SK-N-SH (cell line): ENCODE data around the gene NRP2. TPM values are rescaled to one million over a fixed set of nuclear protein-coding genes. Genes with fewer than 3 reads are reported as not detected.

Experiments
- CTCF ChIA-PET: fragments of 300-600, 350-600 bp; formaldehyde crosslinking; extraction: SDS; loops from one replicate; lab custom pipeline; 2021; lab: Yijun Ruan, JAX
- POLR2A ChIA-PET: fragments of 350-600 bp; sonication (Branson Sonifier 250); formaldehyde crosslinking; extraction: SDS; loops from one replicate; lab custom pipeline; 2020; ENCODE audit warnings: antibody characterized with exemption, inconsistent platforms; lab: Yijun Ruan, JAX
- DNase-seq: peaks from one replicate; pipeline ENCODE4 v3.0.0; 2012
- H2AFZ ChIP-seq: fragments of 200-600 bp; sonication (generic); 2 replicates; pipeline ENCODE4 v1.8.1; 2016; ENCODE audit warnings: antibody characterized with exemption, mild to moderate bottlenecking, low read depth
- H3F3A ChIP-seq: fragments of 200-600 bp; sonication (generic); replicated peaks from 2 replicates; pipeline ENCODE3; 2016; ENCODE audit warnings: antibody characterized with exemption, mild to moderate bottlenecking; ENCODE audit not compliant: insufficient read depth
- H3K27ac ChIP-seq, 2 experiments: fragments of 200-500 bp in 1 of 2; fragments of 200-600 bp in 1 of 2; sonication (Bioruptor generic) in 1 of 2; sonication (generic), shearing (Covaris generic) in 1 of 2; 2 replicates each; pipeline versions ENCODE4 v1.5.1 to v1.6.1; 2014 to 2016; ENCODE audit warnings: low read depth in 2 of 2, inconsistent platforms in 1 of 2, low read length in 1 of 2, mild to moderate bottlenecking in 1 of 2, mixed read lengths in 1 of 2
- H3K27me3 ChIP-seq: fragments of 200-600 bp; sonication (generic), shearing (Covaris generic); 2 replicates; pipeline ENCODE4 v1.6.1; 2016; ENCODE audit warnings: mixed run types; ENCODE audit not compliant: insufficient read depth
- H3K36me3 ChIP-seq, 2 experiments: fragments of 200-500 bp in 1 of 2; fragments of 200-600 bp in 1 of 2; sonication (Bioruptor generic) in 1 of 2; sonication (generic) in 1 of 2; replicated peaks in 1 of 2; 2 replicates each; pipeline versions ENCODE3 to v1.5.1; 2014 to 2016; ENCODE audit warnings: low read length in 1 of 2, mild to moderate bottlenecking in 1 of 2; ENCODE audit not compliant: insufficient read depth in 2 of 2, control insufficient read depth in 1 of 2
- H3K4me1 ChIP-seq, 2 experiments: fragments of 200-500 bp in 1 of 2; fragments of 200-600 bp in 1 of 2; sonication (Bioruptor generic) in 1 of 2; sonication (generic), shearing (Covaris generic) in 1 of 2; 2 replicates each; pipeline versions ENCODE4 v1.5.1 to v1.6.1; 2014 to 2016; ENCODE audit warnings: low read depth in 1 of 2, low read length in 1 of 2, mixed run types in 1 of 2; ENCODE audit not compliant: insufficient read depth in 2 of 2, control insufficient read depth in 1 of 2
- H3K4me2 ChIP-seq: fragments of 200-600 bp; sonication (generic), shearing (Covaris generic); 2 replicates; pipeline ENCODE4 v1.6.1; 2017; ENCODE audit warnings: mixed run types
- H3K4me3 ChIP-seq, 2 experiments: fragments of 200-500 bp in 1 of 2; fragments of 200-600 bp in 1 of 2; sonication (Bioruptor generic) in 1 of 2; sonication (generic), shearing (Covaris generic) in 1 of 2; 2 replicates each; pipeline versions ENCODE4 v1.5.1 to v1.8.1; 2014 to 2016; ENCODE audit warnings: low read depth in 2 of 2, inconsistent platforms in 1 of 2, low read length in 1 of 2, mild to moderate bottlenecking in 1 of 2, mixed read lengths in 1 of 2, moderate library complexity in 1 of 2
- H3K79me2 ChIP-seq: fragments of 200-600 bp; sonication (generic); 2 replicates; pipeline ENCODE4 v1.8.1; 2017; ENCODE audit warnings: mild to moderate bottlenecking; ENCODE audit not compliant: insufficient read depth
- H3K9ac ChIP-seq: fragments of 200-600 bp; sonication (generic); 2 replicates; pipeline ENCODE4 v1.6.1; 2017; ENCODE audit warnings: mixed run types
- H3K9me2 ChIP-seq: fragments of 200-600 bp; sonication (generic); 2 replicates; pipeline ENCODE4 v1.6.1; 2017; ENCODE audit warnings: mixed run types
- H3K9me3 ChIP-seq: fragments of 200-600 bp; sonication (generic); 2 replicates; pipeline ENCODE4 v1.6.1; 2017; ENCODE audit warnings: mixed run types, mild to moderate bottlenecking, moderate library complexity
- H4K20me1 ChIP-seq: fragments of 200-600 bp; sonication (generic); 2 replicates; pipeline ENCODE4 v1.6.1; 2017; ENCODE audit warnings: mild to moderate bottlenecking, mixed run types; ENCODE audit not compliant: insufficient read depth
- CHD2 ChIP-seq: fragments of 150-350 bp; IDR thresholded peaks from 2 replicates; pipeline ENCODE4 v1.6.1; 2018; ENCODE audit warnings: low read length; ENCODE audit not compliant: partially characterized antibody
- CTCF ChIP-seq: fragments of 200-600 bp; sonication (generic); IDR thresholded peaks from 2 replicates; pipeline ENCODE4 v1.6.1; 2017; ENCODE audit warnings: antibody characterized with exemption, mild to moderate bottlenecking, moderate library complexity
- ELF1 ChIP-seq: IDR thresholded peaks from 2 replicates; pipeline ENCODE4 v1.4.0; 2012
- FOXM1 ChIP-seq: IDR thresholded peaks from 2 replicates; pipeline ENCODE4 v1.4.0; 2012; ENCODE audit warnings: low read depth, mild to moderate bottlenecking
- GABPA ChIP-seq: IDR thresholded peaks from 2 replicates; pipeline ENCODE4 v1.4.0; 2012; ENCODE audit warnings: low read depth, mild to moderate bottlenecking
- JUND ChIP-seq: IDR thresholded peaks from 2 replicates; pipeline ENCODE4 v1.4.0; 2012
- NFIC ChIP-seq: IDR thresholded peaks from 2 replicates; pipeline ENCODE4 v1.4.0; 2012; ENCODE audit warnings: borderline replicate concordance
- NRF1 ChIP-seq: IDR thresholded peaks from 2 replicates; pipeline ENCODE4 v1.6.1; 2012; ENCODE audit warnings: low read depth, mild to moderate bottlenecking, low read length
- POLR2AphosphoS5 ChIP-seq: IDR thresholded peaks from 2 replicates; pipeline ENCODE4 v1.6.1; 2012; ENCODE audit warnings: low read depth, low read length
- SIN3A ChIP-seq: IDR thresholded peaks from 2 replicates; pipeline ENCODE4 v1.6.1; 2012; ENCODE audit warnings: low read depth, mild to moderate bottlenecking, low read length, moderate library complexity, borderline replicate concordance
- SMC3 ChIP-seq: IDR thresholded peaks from 2 replicates; pipeline ENCODE4 v1.6.1; 2012; ENCODE audit warnings: low read depth, low read length, improper control_type of control experiment
- TAF1 ChIP-seq: IDR thresholded peaks from 2 replicates; pipeline ENCODE4 v1.6.1; 2012; ENCODE audit warnings: low read depth, mild to moderate bottlenecking, low read length, moderate library complexity, borderline replicate concordance
- YY1 ChIP-seq: IDR thresholded peaks from 2 replicates; pipeline ENCODE4 v1.4.0; 2012; ENCODE audit warnings: low read depth, mild to moderate bottlenecking
- ZBTB33 ChIP-seq: IDR thresholded peaks from 2 replicates; pipeline ENCODE4 v1.4.0; 2012; ENCODE audit warnings: low read depth, borderline replicate concordance
- WGBS: methylation state at CpG from one replicate; pipeline ENCODE4 v1.1.6; 2017; ENCODE audit warnings: low lambda C conversion rate; 5-methylcytosine and 5-hydroxymethylcytosine counted together
- polyA plus RNA-seq, 3 experiments: library from polyadenylated mRNA; depleted of rRNA; stranded (reverse); fragments of >200 nt; gene quantifications; 2 replicates each; pipeline ENCODE4 v1.2.3, GENCODE V29; 2012

NRP2 gene
- polyA plus RNA-seq, 1 of the 3 experiments (the other 2 are of a cell fraction), result 68.8 TPM

- no peaks in the 10 kb centered on the region for H3K79me2 ChIP-seq
- no peaks in the 10 kb centered on the region for H3K9me3 ChIP-seq
- no peak overlapping the region for H3K4me2 ChIP-seq
- WGBS, result 99% methylated on average over 5 of the region's 5 CpGs
- ChIA-PET CTCF (interaction anchor here (0.6 to 5.5 kb wide), 3 partner anchors 9 to 572 kb away, joined by 3 to 35 read pairs (median 3); no protein-coding TSS in a partner anchor), POLR2A (interaction anchor here (0.7 kb wide), 1 partner anchor 21 kb away, joined by 3 read pairs; no protein-coding TSS in a partner anchor)
- H3K4me1 ChIP-seq, result peaks cover 3 to 21% of the 10 kb centered on the region in 2 experiments; a peak in 1 of 4 replicates
- H3F3A ChIP-seq, result no peaks in the 10 kb centered on the region
- no peak for DNase-seq
- H4K20me1 ChIP-seq, result no peaks in the 10 kb centered on the region
- no peaks in the 10 kb centered on the region for H3K27me3 ChIP-seq
- no peaks in the 10 kb centered on the region for H3K9me2 ChIP-seq
- H3K9ac ChIP-seq, result no peak overlapping the region
- no peak for TF ChIP-seq NFIC
- TF ChIP-seq CHD2, result no peak
- TF ChIP-seq FOXM1, result no peak
- TF ChIP-seq ELF1, result no peak
- no peak for TF ChIP-seq SIN3A
- TF ChIP-seq ZBTB33, result no peak
- no peak for TF ChIP-seq JUND
- H2AFZ ChIP-seq, result no peak overlapping the region
- peaks cover 28 to 59% of the 10 kb centered on the region in 2 experiments for H3K36me3 ChIP-seq
- no peak overlapping the region for H3K27ac ChIP-seq
- no peak overlapping the region for H3K4me3 ChIP-seq
Observed at GRCh38 chr2:205725059-205725458, 42.8 kb downstream of the NRP2 start.

- H3K4me2 ChIP-seq, result no peak overlapping the region
- no peak overlapping the region for H3K27ac ChIP-seq
- H2AFZ ChIP-seq, result no peak overlapping the region
- no peaks in the 10 kb centered on the region for H3K9me2 ChIP-seq
- DNase-seq, result no peak
- peaks cover 15 to 27% of the 10 kb centered on the region in 2 experiments; a peak in 3 of 4 replicates for H3K4me1 ChIP-seq
- H4K20me1 ChIP-seq, result no peaks in the 10 kb centered on the region
- H3F3A ChIP-seq, result peaks cover 12% of the 10 kb centered on the region
- POLR2A ChIA-PET, result no interaction called here
- no peaks in the 10 kb centered on the region for H3K27me3 ChIP-seq
- CTCF ChIA-PET, result no interaction called here
- 86% methylated on average over 4 of the region's 4 CpGs for WGBS
- no peak overlapping the region for H3K9ac ChIP-seq
- TF ChIP-seq GABPA (no peak), ELF1 (no peak), CTCF (no peak), TAF1 (no peak), SMC3 (no peak), NRF1 (no peak), JUND (no peak), YY1 (no peak), POLR2AphosphoS5 (no peak)
- H3K9me3 ChIP-seq, result no peaks in the 10 kb centered on the region
- peaks cover 28 to 62% of the 10 kb centered on the region in 2 experiments for H3K36me3 ChIP-seq
- no peaks in the 10 kb centered on the region for H3K79me2 ChIP-seq
- no peak overlapping the region for H3K4me3 ChIP-seq
Observed at GRCh38 chr2:205726506-205726905, 44.2 kb downstream of the NRP2 start.
